Prostate gland (tissue), 2 donors: ENCODE results near the gene ACTR3. TPM values are rescaled to one million over a fixed set of nuclear protein-coding genes. Genes with fewer than 3 reads are reported as not detected.

Source experiments
- DNase-seq: peaks from one replicate; pipeline ENCODE4 v3.0.0-alpha.2; 2019; ENCODE audit warnings: low spot score
- H3K27ac ChIP-seq, 2 donors: fragments of 200-600 bp; sonication (generic); 2 replicates each; pipeline ENCODE4 v1.5.1; 2017 to 2019
- H3K27me3 ChIP-seq: fragments of 200-600 bp; sonication (generic); replicated peaks from 2 replicates; pipeline ENCODE4 v1.5.1; 2019; ENCODE audit not compliant: insufficient read depth
- H3K36me3 ChIP-seq, 2 donors: fragments of 200-600 bp; sonication (generic); 1 replicate in 1 of 2; 2 replicates in 1 of 2; pipeline versions ENCODE4 v1.5.1 to v1.8.1; 2017 to 2019
- H3K4me1 ChIP-seq: fragments of 200-600 bp; sonication (generic); replicated peaks from 2 replicates; pipeline ENCODE4 v1.5.1; 2019
- H3K4me3 ChIP-seq, 2 donors: fragments of 200-600 bp; sonication (generic); 2 replicates each; pipeline ENCODE4 v1.5.1; 2017 to 2019
- H3K9me3 ChIP-seq: fragments of 200-600 bp; sonication (generic); 2 replicates; pipeline ENCODE4 v1.5.1; 2017
- CTCF ChIP-seq, 4 experiments: fragments of 200-600 bp in 2 of 4; fragments of 450-650 bp in 2 of 4; sonication (generic) in 2 of 4; IDR thresholded peaks; 1 replicate in 3 of 4; 2 replicates in 1 of 4; pipeline ENCODE4 v1.5.1; 2016 to 2019; ENCODE audit warnings: antibody characterized with exemption in 4 of 4, mild to moderate bottlenecking in 2 of 4, moderate library complexity in 2 of 4
- POLR2A ChIP-seq: fragments of 450-650 bp; IDR thresholded peaks from one replicate; pipeline ENCODE4 v1.6.1; 2016; ENCODE audit warnings: antibody characterized with exemption, mild to moderate bottlenecking
- POLR2AphosphoS5 ChIP-seq: sonication (generic); formaldehyde crosslinking; IDR thresholded peaks from one replicate; pipeline ENCODE4 v1.6.1; 2017; ENCODE audit warnings: antibody characterized with exemption
- WGBS: methylation state at CpG from one replicate; pipeline ENCODE4 v1.1.5; 2018; 5-methylcytosine and 5-hydroxymethylcytosine counted together
- intact Hi-C: fragments of 100-400 bp; cut with DNase I; formaldehyde crosslinking; loops from one replicate; pipeline ENCODE4 v1.14.2; 2022
- total RNA-seq, 2 donors: library from RNA; depleted of rRNA; stranded (reverse); fragments of >200 nt; gene quantifications; one replicate each; pipeline ENCODE4 v1.1.0, GENCODE V29; 2016

The ACTR3 gene
- total RNA-seq, 2 donors from 2014 or later: 65.9 to 93.7 TPM

DNA sequence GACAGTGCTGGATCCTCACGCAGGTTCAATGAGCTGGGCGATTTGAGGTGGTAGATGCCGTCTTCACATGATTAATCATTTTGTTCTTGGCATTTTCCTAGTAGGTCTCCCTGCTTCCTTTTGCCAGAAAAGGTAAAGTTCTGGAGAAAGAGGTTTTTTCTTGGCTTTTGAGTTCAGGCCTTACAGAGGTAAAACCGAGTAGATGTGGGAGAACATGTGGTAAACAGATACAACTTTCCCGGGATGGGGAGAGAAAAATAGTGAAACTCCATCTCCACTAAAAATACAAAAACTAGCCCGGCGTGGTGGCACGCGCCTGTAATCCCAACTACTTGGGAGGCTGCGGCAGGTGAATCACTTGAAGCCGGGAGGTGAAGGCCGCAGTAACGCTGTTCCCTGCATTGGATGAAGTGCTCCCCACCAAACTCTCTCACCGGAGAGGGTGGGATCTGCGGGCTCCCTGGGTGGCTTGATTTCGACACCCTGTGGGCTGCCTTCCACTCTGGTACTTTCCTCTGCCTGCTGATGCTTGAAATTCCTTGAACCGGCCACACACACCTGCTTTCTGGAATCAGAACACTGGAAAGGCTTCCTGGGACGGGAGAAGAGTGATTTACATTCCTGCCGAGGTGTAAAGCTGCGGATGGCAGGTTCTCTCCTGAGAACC is 88.8 kb downstream of the ACTR3 start:
- Histone ChIP-seq H3K36me3 (no peaks in the 10 kb centered on the region), H3K4me1 (no peaks in the 10 kb centered on the region), H3K9me3 (no peaks in the 10 kb centered on the region), H3K27me3 (no peaks in the 10 kb centered on the region), H3K4me3 (no peak overlapping the region), H3K27ac (no peak overlapping the region)
- DNase-seq: no peak
- 87% methylated on average over 20 of the region's 20 CpGs for WGBS
- no peak for TF ChIP-seq POLR2A
- TF ChIP-seq POLR2AphosphoS5: no peak
- TF ChIP-seq CTCF (IDR thresholded peaks at IDR 0.05): no peak
- intact Hi-C loops: loop anchor here (10.0 kb wide), 1 partner anchor 576 kb away; no protein-coding TSS in a partner anchor

- Histone ChIP-seq H3K27me3 (no peaks in the 10 kb centered on the region), H3K4me1 (no peaks in the 10 kb centered on the region), H3K36me3 (no peaks in the 10 kb centered on the region), H3K9me3 (no peaks in the 10 kb centered on the region), H3K4me3 (no peak overlapping the region), H3K27ac (no peak overlapping the region)
- DNase-seq: no peak
- intact Hi-C loops: loop anchor here (10.0 kb wide), 1 partner anchor 575 kb away; no protein-coding TSS in a partner anchor
- 74% methylated on average over 75 of the region's 93 CpGs for WGBS
- TF ChIP-seq CTCF (IDR thresholded peaks at IDR 0.05) (peak in 1 of 4 experiments; percentile 56), POLR2A (no peak), POLR2AphosphoS5 (no peak)
Measured at GRCh38 chr2:113979191-113980128, 89.6 kb downstream of the ACTR3 start.

DNA sequence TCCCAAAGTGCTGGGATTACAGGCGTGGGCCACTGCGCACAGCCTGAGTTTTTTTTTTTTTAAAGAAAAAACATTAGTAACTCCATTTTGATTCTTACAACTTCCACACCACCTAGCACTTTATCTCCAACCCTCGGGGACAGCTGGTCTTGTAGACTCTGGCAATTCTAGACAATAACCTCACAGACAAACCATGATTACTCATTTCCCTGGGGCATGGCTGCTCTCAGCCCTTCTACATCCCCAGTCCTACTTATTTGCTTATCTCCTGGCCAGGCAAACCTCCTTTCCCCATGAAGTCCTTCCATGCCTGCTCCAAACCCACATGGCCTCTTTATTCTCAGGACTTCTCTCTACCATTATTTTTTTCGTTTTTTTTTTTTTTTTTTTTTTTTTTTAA is 91.1 kb downstream of the ACTR3 start:
- no peak for DNase-seq
- H3K27ac ChIP-seq: no peak overlapping the region
- H3K4me3 ChIP-seq: no peak overlapping the region
- H3K36me3 ChIP-seq: no peaks in the 10 kb centered on the region
- H3K27me3 ChIP-seq: no peaks in the 10 kb centered on the region
- no peak for TF ChIP-seq CTCF (IDR thresholded peaks at IDR 0.05)
- TF ChIP-seq POLR2A: no peak
- TF ChIP-seq POLR2AphosphoS5: no peak
- H3K9me3 ChIP-seq: no peaks in the 10 kb centered on the region
- intact Hi-C loops: no loop called here
- WGBS: 84% methylated on average over 4 of the region's 4 CpGs
- no peaks in the 10 kb centered on the region for H3K4me1 ChIP-seq

DNA sequence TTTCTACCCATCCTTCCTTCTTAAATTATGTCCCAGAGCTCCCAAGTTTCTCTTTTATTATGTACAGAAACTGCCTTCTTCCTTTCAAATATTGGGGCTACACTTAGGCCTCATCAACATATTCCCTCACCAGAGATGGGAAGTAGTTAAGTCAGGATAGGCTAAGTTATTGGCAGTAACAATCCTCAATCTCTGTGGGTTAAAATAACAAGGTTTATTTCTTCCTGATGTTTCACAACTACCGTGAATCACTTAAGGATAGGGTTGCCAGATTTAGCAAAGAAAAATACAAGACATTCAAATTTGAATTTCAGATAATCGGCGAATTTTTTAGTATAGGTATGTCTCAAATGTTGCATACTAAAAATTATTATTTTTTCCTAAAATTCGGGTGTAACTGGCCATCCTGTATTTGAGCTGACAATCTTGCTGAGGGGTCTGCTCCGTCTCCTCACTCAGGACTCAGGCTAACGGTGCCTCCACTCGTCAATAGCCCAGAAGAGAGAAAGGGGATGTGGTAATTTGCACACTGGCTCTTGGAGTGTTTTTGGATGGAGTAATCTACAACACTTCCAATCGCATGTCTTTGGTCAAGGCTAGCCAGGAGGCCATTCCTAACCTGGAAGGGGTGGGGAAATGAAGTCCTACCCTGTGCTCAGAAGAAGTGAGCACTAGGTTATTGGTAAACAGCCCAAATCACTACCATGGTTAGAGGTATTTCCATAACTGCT is 91.7 kb downstream of the ACTR3 start:
- H3K9me3 ChIP-seq: no peaks in the 10 kb centered on the region
- intact Hi-C loops: no loop called here
- H3K27ac ChIP-seq: no peak overlapping the region
- no peaks in the 10 kb centered on the region for H3K36me3 ChIP-seq
- no peaks in the 10 kb centered on the region for H3K27me3 ChIP-seq
- H3K4me3 ChIP-seq: no peak overlapping the region
- WGBS: 90% methylated on average over 8 of the region's 8 CpGs
- no peak for DNase-seq
- H3K4me1 ChIP-seq: no peaks in the 10 kb centered on the region
- TF ChIP-seq POLR2A (no peak), POLR2AphosphoS5 (no peak), CTCF (IDR thresholded peaks at IDR 0.05) (no peak)
